C4-2B (cell line): ENCODE measurements around the gene L1CAM.

Experiments used
- H3K27ac ChIP-seq: fragments of 450-650 bp; 2 replicates; pipeline ENCODE4 v1.5.1; 2017
- CTCF ChIP-seq: fragments of 450-650 bp; conservative IDR thresholded peaks from 2 replicates; pipeline ENCODE4 v1.5.1; 2017; ENCODE audit warnings: mild to moderate bottlenecking
- ZFX ChIP-seq: fragments of 450-650 bp; IDR thresholded peaks from 2 replicates; pipeline ENCODE4 v1.6.1; 2017

L1CAM gene

GRCh38 chrX:153865685-153866084 is 20.3 kb downstream of the L1CAM start:
- no peak overlapping the region for H3K27ac ChIP-seq
- no peak for TF ChIP-seq CTCF
- TF ChIP-seq ZFX, result no peak

GRCh38 chrX:153865321-153865580 is 20.7 kb downstream of the L1CAM start:
- H3K27ac ChIP-seq, result no peak overlapping the region
- no peak for TF ChIP-seq ZFX
- no peak for TF ChIP-seq CTCF

GRCh38 chrX:153864561-153865320 is 21.2 kb downstream of the L1CAM start:
- no peak overlapping the region for H3K27ac ChIP-seq
- TF ChIP-seq ZFX (no peak), CTCF (no peak)

GRCh38 chrX:153864101-153864500 is 21.9 kb downstream of the L1CAM start:
- TF ChIP-seq ZFX (no peak), CTCF (no peak)
- no peak overlapping the region for H3K27ac ChIP-seq

GRCh38 chrX:153863251-153863991 is 22.6 kb downstream of the L1CAM start:
- TF ChIP-seq ZFX (no peak), CTCF (no peak)
- no peak overlapping the region for H3K27ac ChIP-seq

GRCh38 chrX:153862369-153863250 is 23.4 kb downstream of the L1CAM start:
- H3K27ac ChIP-seq, result no peak overlapping the region
- no peak for TF ChIP-seq ZFX
- TF ChIP-seq CTCF, result no peak
